Measurements from ENCODE around the gene CAP2. TPM values are rescaled to one million over a fixed set of nuclear protein-coding genes. Genes with fewer than 3 reads are reported as not detected.

CAP2 gene
- total and polyA plus RNA-seq, 2 experiments from 2014 or later = 4.8 to 22.5 TPM

GRCh38 chr6:17457405-17457804, 64.0 kb downstream of the CAP2 start:
- no peak for DNase-seq
- Histone ChIP-seq H3K9me2 (ENCODE audit: insufficient read depth) (peaks cover 5% of the 10 kb centered on the region; the same call in 1 of the 2 replicates), H2AFZ (no peak overlapping the region), H3K4me2 (ENCODE audit: unreplicated experiment) (no peak overlapping the region), H3K9me3 (ENCODE audit: low read depth) (no peaks in the 10 kb centered on the region), H3K4me1 (ENCODE audit: insufficient read depth) (peaks cover 14% of the 10 kb centered on the region), H4K20me1 (ENCODE audit: insufficient read depth) (no peaks in the 10 kb centered on the region), H3K79me2 (ENCODE audit: insufficient read depth) (no peaks in the 10 kb centered on the region), H3K4me3 (no peak overlapping the region), H3K27me3 (replicated peaks; ENCODE audit: insufficient read depth) (no peaks in the 10 kb centered on the region), H3F3A (ENCODE audit: insufficient read depth) (peaks cover 17% of the 10 kb centered on the region; the same call in 1 of the 2 replicates), H3K27ac (no peak overlapping the region), H3K9ac (no peak overlapping the region), H3K36me3 (ENCODE audit: low read depth) (no peaks in the 10 kb centered on the region)
- 95 to 100% methylated on average over 4 of the region's 4 CpGs for WGBS, 2 experiments (ENCODE audit: low coverage in 1 of 2, low lambda C conversion rate in 2 of 2, missing lambda C conversion rate in 2 of 2)
- TF ChIP-seq EZH2 (IDR thresholded peaks at IDR 0.05; ENCODE audit: insufficient read depth, poor library complexity, severe bottlenecking) (no peak), EZH2phosphoT487 (IDR thresholded peaks at IDR 0.05; ENCODE audit: insufficient read depth, low read depth) (no peak)
- in situ Hi-C loops (cut with MboI) = no loop called here

GRCh38 chr6:17457956-17458355, 64.6 kb downstream of the CAP2 start:
- H3K9me2 ChIP-seq (ENCODE audit: insufficient read depth) = peaks cover 5% of the 10 kb centered on the region; the same call in 1 of the 2 replicates
- TF ChIP-seq EZH2 (IDR thresholded peaks at IDR 0.05; ENCODE audit: insufficient read depth, poor library complexity, severe bottlenecking) = no peak
- no peak for TF ChIP-seq EZH2phosphoT487 (IDR thresholded peaks at IDR 0.05; ENCODE audit: insufficient read depth, low read depth)
- in situ Hi-C loops (cut with MboI) = no loop called here

DNA sequence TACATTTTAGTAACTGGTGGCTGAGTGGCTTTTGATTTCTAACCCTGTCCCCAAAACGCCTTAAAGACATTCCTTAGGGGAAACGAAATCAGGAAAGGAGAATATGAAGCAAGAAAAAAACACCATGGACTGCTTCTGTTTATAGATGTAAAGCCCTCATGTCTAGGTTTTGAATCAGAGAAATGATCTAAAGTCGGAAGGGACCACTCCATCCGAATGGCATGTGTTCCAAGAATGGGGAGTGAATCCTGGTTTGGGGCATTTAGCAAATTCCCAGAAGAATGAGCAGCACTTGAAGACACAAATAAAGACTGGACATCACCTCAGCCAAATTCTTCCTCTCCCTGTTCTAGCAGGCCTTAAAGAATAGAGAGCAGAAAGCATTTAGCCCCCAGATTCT, 65.6 kb downstream of the CAP2 start:
- H4K20me1 ChIP-seq (ENCODE audit: insufficient read depth) = no peaks in the 10 kb centered on the region
- no peaks in the 10 kb centered on the region for H3K36me3 ChIP-seq (ENCODE audit: low read depth)
- in situ Hi-C loops (cut with MboI) = no loop called here
- no peak overlapping the region for H3K9ac ChIP-seq
- no peak overlapping the region for H3K4me3 ChIP-seq
- H3K4me1 ChIP-seq (ENCODE audit: insufficient read depth) = peaks cover 12% of the 10 kb centered on the region
- H3K9me2 ChIP-seq (ENCODE audit: insufficient read depth) = peaks cover 5% of the 10 kb centered on the region; the same call in 1 of the 2 replicates
- H3K4me2 ChIP-seq (ENCODE audit: unreplicated experiment) = no peak overlapping the region
- H3K27ac ChIP-seq = no peak overlapping the region
- TF ChIP-seq EZH2 (IDR thresholded peaks at IDR 0.05; ENCODE audit: insufficient read depth, poor library complexity, severe bottlenecking) (no peak), EZH2phosphoT487 (IDR thresholded peaks at IDR 0.05; ENCODE audit: insufficient read depth, low read depth) (no peak)
- peaks cover 12% of the 10 kb centered on the region; the same call in 1 of the 2 replicates for H3F3A ChIP-seq (ENCODE audit: insufficient read depth)
- no peaks in the 10 kb centered on the region for H3K79me2 ChIP-seq (ENCODE audit: insufficient read depth)
- WGBS, 2 experiments (ENCODE audit: low coverage in 1 of 2, low lambda C conversion rate in 2 of 2, missing lambda C conversion rate in 2 of 2) = 92 to 94% methylated on average over 4 of the region's 4 CpGs
- H3K27me3 ChIP-seq (replicated peaks; ENCODE audit: insufficient read depth) = no peaks in the 10 kb centered on the region
- no peak overlapping the region for H2AFZ ChIP-seq
- no peaks in the 10 kb centered on the region for H3K9me3 ChIP-seq (ENCODE audit: low read depth)
- no peak for DNase-seq

More at GRCh38 chr6:17457956-17458355, 64.6 kb downstream of the CAP2 start:
- no peaks in the 10 kb centered on the region for H4K20me1 ChIP-seq (ENCODE audit: insufficient read depth)
- H3K9me3 ChIP-seq (ENCODE audit: low read depth) = no peaks in the 10 kb centered on the region
- DNase-seq = no peak
- no peak overlapping the region for H3K27ac ChIP-seq
- H3K36me3 ChIP-seq (ENCODE audit: low read depth) = no peaks in the 10 kb centered on the region
- H3K4me2 ChIP-seq (ENCODE audit: unreplicated experiment) = no peak overlapping the region
- 81 to 84% methylated on average over 3 of the region's 3 CpGs for whole genome bisulfite sequencing, 2 experiments (ENCODE audit: low coverage in 1 of 2, low lambda C conversion rate in 2 of 2, missing lambda C conversion rate in 2 of 2)
- H3K79me2 ChIP-seq (ENCODE audit: insufficient read depth) = no peaks in the 10 kb centered on the region
- no peak overlapping the region for H3K4me3 ChIP-seq
- H3F3A ChIP-seq (ENCODE audit: insufficient read depth) = peaks cover 17% of the 10 kb centered on the region; the same call in 1 of the 2 replicates
- no peak overlapping the region for H2AFZ ChIP-seq
- peaks cover 14% of the 10 kb centered on the region for H3K4me1 ChIP-seq (ENCODE audit: insufficient read depth)
- H3K27me3 ChIP-seq (replicated peaks; ENCODE audit: insufficient read depth) = no peaks in the 10 kb centered on the region
- H3K9ac ChIP-seq = no peak overlapping the region

- no peaks in the 10 kb centered on the region for H3K4me1 ChIP-seq (ENCODE audit: insufficient read depth)
- H3K27ac ChIP-seq = no peak overlapping the region
- TF ChIP-seq EZH2 (IDR thresholded peaks at IDR 0.05; ENCODE audit: insufficient read depth, poor library complexity, severe bottlenecking) = no peak
- TF ChIP-seq EZH2phosphoT487 (IDR thresholded peaks at IDR 0.05; ENCODE audit: insufficient read depth, low read depth) = no peak
- H3K9me2 ChIP-seq (ENCODE audit: insufficient read depth) = peaks cover 5% of the 10 kb centered on the region; the same call in 1 of the 2 replicates
- in situ Hi-C loops (cut with MboI) = no loop called here
- no peaks in the 10 kb centered on the region for H3K36me3 ChIP-seq (ENCODE audit: low read depth)
- no peaks in the 10 kb centered on the region for H3F3A ChIP-seq (ENCODE audit: insufficient read depth)
- WGBS, 2 experiments (ENCODE audit: low coverage in 1 of 2, low lambda C conversion rate in 2 of 2, missing lambda C conversion rate in 2 of 2) = 75 to 85% methylated on average over 5 of the region's 5 CpGs
- no peaks in the 10 kb centered on the region for H3K9me3 ChIP-seq (ENCODE audit: low read depth)
- no peaks in the 10 kb centered on the region for H4K20me1 ChIP-seq (ENCODE audit: insufficient read depth)
- no peaks in the 10 kb centered on the region for H3K27me3 ChIP-seq (replicated peaks; ENCODE audit: insufficient read depth)
- no peak overlapping the region for H3K4me3 ChIP-seq
- DNase-seq = no peak
- H3K4me2 ChIP-seq (ENCODE audit: unreplicated experiment) = no peak overlapping the region
- H3K9ac ChIP-seq = no peak overlapping the region
- H2AFZ ChIP-seq = no peak overlapping the region
- H3K79me2 ChIP-seq (ENCODE audit: insufficient read depth) = no peaks in the 10 kb centered on the region
Measured at GRCh38 chr6:17460862-17461261, 67.5 kb downstream of the CAP2 start.

All from GM23248 (cell line).